HL-60/S4 treated with phorbol 12-myristate 13-acetate at 8.2 ng/mL for 4 days and 3 days (cell line): Measurements from ENCODE around the gene UBN1.
"Not testable (repeated sequence)": the region's sequence is repeated elsewhere in the genome, so short reads cannot be mapped to it uniquely, and the experiment has no call there.

Source experiments
- in situ Hi-C: fragments of 300-500 bp; cut with MboI; formaldehyde crosslinking; loops from 2 replicates; pipeline ENCODE4 v1.15.0; 2022; ENCODE audit warnings: low sequenced_read_pairs

UBN1 gene

DNA sequence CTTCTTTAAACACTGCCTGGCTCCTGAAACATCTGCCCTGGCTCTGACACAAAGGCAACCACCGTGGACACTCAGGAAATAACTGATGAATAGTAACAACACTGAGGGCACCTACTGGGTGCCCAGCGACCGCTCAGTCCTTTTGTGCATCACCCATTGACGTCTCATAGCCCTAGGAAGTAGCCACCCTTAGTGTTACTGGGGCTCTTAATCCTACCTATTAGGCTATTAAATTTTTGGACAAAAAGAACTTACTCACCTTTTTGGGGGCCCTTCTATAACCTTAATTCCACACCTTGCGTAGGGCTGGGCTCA lies 78.0 kb downstream of the UBN1 start:
- in situ Hi-C loops = no loop called here

DNA sequence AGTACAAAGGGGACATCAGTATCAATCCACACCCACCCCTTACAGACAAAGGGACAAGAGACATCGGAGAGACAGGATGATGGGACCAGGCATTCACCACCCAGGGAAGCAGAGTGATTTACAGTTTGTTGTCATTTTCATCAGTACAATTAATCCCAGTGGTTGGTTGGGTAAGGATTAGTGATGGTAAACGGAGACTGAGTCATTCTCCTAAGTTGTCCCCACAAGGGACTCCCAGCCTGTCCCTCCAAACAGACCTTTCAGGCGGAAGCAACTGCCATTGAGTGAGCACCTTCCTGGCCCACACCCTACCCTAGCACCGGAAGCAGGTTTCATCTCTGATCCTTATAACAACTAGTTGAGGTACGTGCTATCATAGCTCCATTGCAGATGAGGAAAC lies 78.5 kb downstream of the UBN1 start:
- in situ Hi-C loops = no loop called here

DNA sequence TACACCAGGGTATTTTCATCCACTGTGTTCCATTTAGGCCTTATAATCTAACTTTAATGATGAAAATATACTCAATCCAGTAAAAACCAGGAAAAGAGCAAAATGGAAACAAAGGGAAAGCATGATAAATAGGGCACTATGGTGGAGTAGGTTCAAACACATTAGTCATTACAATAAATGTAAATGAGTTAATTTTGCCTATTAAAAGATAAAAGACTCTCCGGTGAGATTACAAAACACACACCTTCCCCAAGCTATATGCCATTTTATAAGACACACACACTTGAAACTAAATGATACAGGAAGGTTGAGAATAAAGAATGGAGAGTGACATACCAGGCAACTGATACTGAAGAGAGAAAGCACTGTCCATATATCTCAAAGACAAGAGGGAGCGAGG lies 79.6 kb downstream of the UBN1 start:
- in situ Hi-C loops = no loop called here

- in situ Hi-C loops = no loop called here
These were observed 80.4 kb downstream of the UBN1 start for GRCh38 chr16:4927661-4928060.

- in situ Hi-C loops = no loop called here
These were observed 80.9 kb downstream of the UBN1 start for GRCh38 chr16:4928227-4928626.

- in situ Hi-C loops = not testable (repeated sequence)
These were observed 82.3 kb downstream of the UBN1 start for GRCh38 chr16:4929619-4930018.

DNA sequence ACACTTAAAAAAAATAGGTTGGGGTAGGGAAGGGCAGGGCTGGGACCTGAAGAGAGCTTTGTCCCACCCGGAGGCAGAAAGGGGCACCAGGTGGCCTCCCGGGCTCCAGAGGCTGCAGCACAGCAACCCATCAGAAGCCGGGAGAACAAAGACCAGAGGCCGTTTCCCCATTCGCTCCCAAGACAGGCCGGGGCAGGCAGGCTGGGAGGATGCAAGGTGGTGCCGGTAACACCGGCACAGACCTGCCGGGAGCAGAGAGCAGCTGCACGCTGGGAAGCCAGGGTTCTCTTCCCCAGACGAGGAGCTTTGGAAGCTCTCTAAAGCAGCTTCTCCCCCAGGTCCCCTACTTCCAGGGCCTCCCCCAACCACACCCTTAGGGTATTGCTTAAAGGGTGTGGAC lies 84.1 kb downstream of the UBN1 start:
- in situ Hi-C loops = no loop called here
